ENCODE data around the gene SH3BGRL2.

SH3BGRL2 gene

DNA sequence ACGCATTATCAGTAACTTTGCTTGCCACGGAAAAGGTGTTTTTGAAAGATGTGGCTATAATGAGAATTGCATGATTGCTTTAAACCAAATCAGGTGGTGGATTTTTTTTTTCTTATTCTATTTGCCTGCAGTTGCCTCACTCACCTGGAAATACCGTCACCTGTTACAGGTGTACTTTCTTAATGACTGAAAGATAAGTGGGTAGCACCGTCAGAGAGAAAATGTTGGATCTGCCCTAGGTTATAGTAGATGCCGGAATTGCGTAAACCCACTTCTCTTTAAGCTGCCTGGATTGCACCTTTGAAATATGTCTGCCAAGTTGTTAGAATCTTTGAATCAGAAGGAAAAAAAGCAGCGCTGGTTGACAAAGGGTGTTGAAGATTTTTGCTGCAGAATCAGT is 68.5 kb downstream of the SH3BGRL2 start:
- Histone ChIP-seq H3K36me3 (ENCODE audit: low read depth) (no peaks in the 10 kb centered on the region), H3K4me3 (ENCODE audit: severe bottlenecking) (no peak overlapping the region), H3K27me3 (ENCODE audit: insufficient read depth, poor library complexity, severe bottlenecking) (no peaks in the 10 kb centered on the region), H3K9me3 (ENCODE audit: severe bottlenecking) (no peaks in the 10 kb centered on the region), H3K27ac (ENCODE audit: poor library complexity, severe bottlenecking) (no peak overlapping the region), H3K4me1 (ENCODE audit: insufficient read depth, poor library complexity, severe bottlenecking) (no peaks in the 10 kb centered on the region)
- DNase-seq (ENCODE audit: low spot score) = no peak
- TF ChIP-seq, protein P1, sequence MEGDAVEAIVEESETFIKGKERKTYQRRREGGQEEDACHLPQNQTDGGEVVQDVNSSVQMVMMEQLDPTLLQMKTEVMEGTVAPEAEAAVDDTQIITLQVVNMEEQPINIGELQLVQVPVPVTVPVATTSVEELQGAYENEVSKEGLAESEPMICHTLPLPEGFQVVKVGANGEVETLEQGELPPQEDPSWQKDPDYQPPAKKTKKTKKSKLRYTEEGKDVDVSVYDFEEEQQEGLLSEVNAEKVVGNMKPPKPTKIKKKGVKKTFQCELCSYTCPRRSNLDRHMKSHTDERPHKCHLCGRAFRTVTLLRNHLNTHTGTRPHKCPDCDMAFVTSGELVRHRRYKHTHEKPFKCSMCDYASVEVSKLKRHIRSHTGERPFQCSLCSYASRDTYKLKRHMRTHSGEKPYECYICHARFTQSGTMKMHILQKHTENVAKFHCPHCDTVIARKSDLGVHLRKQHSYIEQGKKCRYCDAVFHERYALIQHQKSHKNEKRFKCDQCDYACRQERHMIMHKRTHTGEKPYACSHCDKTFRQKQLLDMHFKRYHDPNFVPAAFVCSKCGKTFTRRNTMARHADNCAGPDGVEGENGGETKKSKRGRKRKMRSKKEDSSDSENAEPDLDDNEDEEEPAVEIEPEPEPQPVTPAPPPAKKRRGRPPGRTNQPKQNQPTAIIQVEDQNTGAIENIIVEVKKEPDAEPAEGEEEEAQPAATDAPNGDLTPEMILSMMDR (IDR thresholded peaks at IDR 0.05; ENCODE audit: poor library complexity, severe bottlenecking) = no peak
- ATAC-seq (ENCODE audit: low read depth) = no peak

DNA sequence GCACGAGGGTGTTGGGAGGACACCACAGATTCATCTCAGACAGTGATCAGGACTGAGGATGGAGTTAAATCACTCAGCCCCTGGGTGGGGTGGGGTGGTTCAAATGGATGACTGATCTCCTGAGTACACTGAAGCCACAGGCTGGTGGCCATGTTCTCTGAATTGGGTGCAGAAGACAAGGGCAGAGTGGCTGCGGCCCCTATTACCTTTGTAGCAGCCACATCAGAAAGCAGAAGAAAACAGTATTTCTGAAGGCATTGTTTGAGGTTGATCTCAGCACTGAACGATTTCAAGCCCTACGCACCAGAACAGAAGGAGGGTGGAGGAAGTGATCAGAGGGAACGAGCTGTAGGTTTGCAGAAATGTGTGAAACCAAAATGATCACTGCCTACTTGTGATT is 71.6 kb downstream of the SH3BGRL2 start:
- no peak for ATAC-seq (ENCODE audit: low read depth)

GRCh38 chr6:79704200-79704599 is 73.1 kb downstream of the SH3BGRL2 start:
- Histone ChIP-seq H3K9me3 (ENCODE audit: severe bottlenecking) (no peaks in the 10 kb centered on the region), H3K4me1 (ENCODE audit: insufficient read depth, poor library complexity, severe bottlenecking) (no peaks in the 10 kb centered on the region), H3K36me3 (ENCODE audit: low read depth) (no peaks in the 10 kb centered on the region), H3K4me3 (ENCODE audit: severe bottlenecking) (no peak overlapping the region), H3K27ac (ENCODE audit: poor library complexity, severe bottlenecking) (no peak overlapping the region), H3K27me3 (ENCODE audit: insufficient read depth, poor library complexity, severe bottlenecking) (no peaks in the 10 kb centered on the region)
- DNase-seq (ENCODE audit: low spot score) (no peak), ATAC-seq (ENCODE audit: low read depth) (no peak)
- TF ChIP-seq, protein P1 (IDR thresholded peaks at IDR 0.05; ENCODE audit: poor library complexity, severe bottlenecking) = no peak

More for the DNA sequence above, 71.6 kb downstream of the SH3BGRL2 start:
- Histone ChIP-seq H3K27ac (ENCODE audit: poor library complexity, severe bottlenecking) (no peak overlapping the region), H3K9me3 (ENCODE audit: severe bottlenecking) (no peaks in the 10 kb centered on the region), H3K4me1 (ENCODE audit: insufficient read depth, poor library complexity, severe bottlenecking) (no peaks in the 10 kb centered on the region), H3K4me3 (ENCODE audit: severe bottlenecking) (no peak overlapping the region), H3K27me3 (ENCODE audit: insufficient read depth, poor library complexity, severe bottlenecking) (no peaks in the 10 kb centered on the region), H3K36me3 (ENCODE audit: low read depth) (no peaks in the 10 kb centered on the region)
- TF ChIP-seq, protein P1 (IDR thresholded peaks at IDR 0.05; ENCODE audit: poor library complexity, severe bottlenecking) = no peak
- no peak for DNase-seq (ENCODE audit: low spot score)

- H3K36me3 ChIP-seq (ENCODE audit: low read depth) = no peaks in the 10 kb centered on the region
- TF ChIP-seq, protein P1 (IDR thresholded peaks at IDR 0.05; ENCODE audit: poor library complexity, severe bottlenecking) = no peak
- H3K4me1 ChIP-seq (ENCODE audit: insufficient read depth, poor library complexity, severe bottlenecking) = no peaks in the 10 kb centered on the region
- H3K9me3 ChIP-seq (ENCODE audit: severe bottlenecking) = no peaks in the 10 kb centered on the region
- ATAC-seq (ENCODE audit: low read depth) (no peak), DNase-seq (ENCODE audit: low spot score) (no peak)
- no peaks in the 10 kb centered on the region for H3K27me3 ChIP-seq (ENCODE audit: insufficient read depth, poor library complexity, severe bottlenecking)
- H3K4me3 ChIP-seq (ENCODE audit: severe bottlenecking) = no peak overlapping the region
- no peak overlapping the region for H3K27ac ChIP-seq (ENCODE audit: poor library complexity, severe bottlenecking)
These were observed 74.4 kb downstream of the SH3BGRL2 start for GRCh38 chr6:79705456-79705995.

GRCh38 chr6:79706527-79706926 is 75.4 kb downstream of the SH3BGRL2 start:
- Histone ChIP-seq H3K36me3 (ENCODE audit: low read depth) (no peaks in the 10 kb centered on the region), H3K27me3 (ENCODE audit: insufficient read depth, poor library complexity, severe bottlenecking) (no peaks in the 10 kb centered on the region), H3K27ac (ENCODE audit: poor library complexity, severe bottlenecking) (no peak overlapping the region), H3K4me1 (ENCODE audit: insufficient read depth, poor library complexity, severe bottlenecking) (no peaks in the 10 kb centered on the region), H3K4me3 (ENCODE audit: severe bottlenecking) (no peak overlapping the region), H3K9me3 (ENCODE audit: severe bottlenecking) (no peaks in the 10 kb centered on the region)
- no peak for DNase-seq (ENCODE audit: low spot score)
- no peak for ATAC-seq (ENCODE audit: low read depth)
- TF ChIP-seq, protein P1 (IDR thresholded peaks at IDR 0.05; ENCODE audit: poor library complexity, severe bottlenecking) = no peak

All from RWPE2 (cell line).